WTC11 (cell line): ENCODE measurements around the gene MARK2.

Experiments
- JUN ChIP-seq: sonication (generic); formaldehyde crosslinking; IDR thresholded peaks from 2 replicates; pipeline ENCODE4 v1.8.0; 2023; ENCODE audit warnings: mild to moderate bottlenecking, missing genetic modification reagents
- NFYB ChIP-seq: sonication (generic); formaldehyde crosslinking; conservative IDR thresholded peaks from 2 replicates; pipeline ENCODE4 v1.8.0; 2022; ENCODE audit warnings: low read depth, missing genetic modification reagents
- NR1H2 ChIP-seq: sonication (generic); formaldehyde crosslinking; IDR thresholded peaks from 2 replicates; pipeline ENCODE4 v1.9.0; 2021; ENCODE audit warnings: mild to moderate bottlenecking, moderate library complexity, missing genetic modification reagents

DNA sequence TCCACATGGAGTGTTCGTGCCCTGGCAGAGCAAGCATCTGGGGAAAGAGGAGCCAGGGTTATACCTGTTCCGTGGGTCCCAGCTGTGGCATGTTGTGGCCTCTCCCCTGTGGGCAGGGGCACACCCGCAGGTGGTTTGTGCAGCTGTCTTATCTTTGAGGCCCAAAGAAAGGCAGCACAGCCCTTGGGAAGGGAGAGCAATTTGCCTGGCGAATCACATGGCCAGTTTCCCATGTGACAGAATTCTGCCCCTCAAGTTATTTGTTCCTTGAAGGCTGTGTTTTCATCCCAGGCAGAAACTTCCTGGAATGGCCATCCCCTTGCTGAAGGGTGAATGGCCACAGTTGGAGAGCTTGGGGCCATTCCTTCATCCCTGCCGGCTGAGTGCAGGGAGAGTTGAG lies 119.1 kb downstream of the MARK2 start:
- TF ChIP-seq JUN (CRISPR knock-in tag) (no peak), NR1H2 (no peak), NFYB (no peak)
